Liver (tissue), 3 donors: ENCODE data around the gene NFIX.

ENCODE experiments used
- GABPA ChIP-seq, 2 donors: IDR thresholded peaks in 1 of 2; conservative IDR thresholded peaks in 1 of 2; 2 replicates each; pipeline ENCODE4 v1.6.1; 2016; ENCODE audit warnings: antibody characterized with exemption in 2 of 2, mild to moderate bottlenecking in 1 of 2, moderate library complexity in 1 of 2
- TF ChIP-seq, protein P1 (sequence below): fragments of 150-350 bp; IDR thresholded peaks from 2 replicates; pipeline ENCODE4 v1.5.1; 2017; ENCODE audit warnings: improper control_type of control experiment, low read depth, low read length; ENCODE audit not compliant: missing input control
- donor health status: healthy.
- donor health status: healthy.

DNA sequence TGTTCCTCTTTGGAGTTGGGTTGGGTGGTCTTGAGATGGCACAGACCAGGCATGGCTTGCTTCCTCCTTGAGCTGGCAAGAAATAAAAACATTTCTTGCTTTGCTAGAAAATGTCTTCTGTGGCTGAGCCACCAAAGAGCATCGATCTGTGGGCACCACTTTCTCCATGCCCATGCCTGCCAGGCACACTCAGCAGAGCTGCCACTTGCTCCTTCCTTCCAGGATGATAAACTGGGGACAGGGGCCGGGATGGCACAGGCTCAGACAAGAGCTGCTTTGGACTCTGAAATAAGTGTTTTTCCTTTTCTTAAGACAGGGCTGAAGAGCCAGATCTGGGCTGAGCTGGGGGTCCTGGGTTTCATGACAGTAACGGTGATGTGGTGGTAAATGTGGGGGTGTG is 32.8 kb downstream of the NFIX start:
- TF ChIP-seq, protein P1, sequence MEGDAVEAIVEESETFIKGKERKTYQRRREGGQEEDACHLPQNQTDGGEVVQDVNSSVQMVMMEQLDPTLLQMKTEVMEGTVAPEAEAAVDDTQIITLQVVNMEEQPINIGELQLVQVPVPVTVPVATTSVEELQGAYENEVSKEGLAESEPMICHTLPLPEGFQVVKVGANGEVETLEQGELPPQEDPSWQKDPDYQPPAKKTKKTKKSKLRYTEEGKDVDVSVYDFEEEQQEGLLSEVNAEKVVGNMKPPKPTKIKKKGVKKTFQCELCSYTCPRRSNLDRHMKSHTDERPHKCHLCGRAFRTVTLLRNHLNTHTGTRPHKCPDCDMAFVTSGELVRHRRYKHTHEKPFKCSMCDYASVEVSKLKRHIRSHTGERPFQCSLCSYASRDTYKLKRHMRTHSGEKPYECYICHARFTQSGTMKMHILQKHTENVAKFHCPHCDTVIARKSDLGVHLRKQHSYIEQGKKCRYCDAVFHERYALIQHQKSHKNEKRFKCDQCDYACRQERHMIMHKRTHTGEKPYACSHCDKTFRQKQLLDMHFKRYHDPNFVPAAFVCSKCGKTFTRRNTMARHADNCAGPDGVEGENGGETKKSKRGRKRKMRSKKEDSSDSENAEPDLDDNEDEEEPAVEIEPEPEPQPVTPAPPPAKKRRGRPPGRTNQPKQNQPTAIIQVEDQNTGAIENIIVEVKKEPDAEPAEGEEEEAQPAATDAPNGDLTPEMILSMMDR = no peak
- no peak for TF ChIP-seq GABPA (IDR thresholded peaks at IDR 0.05 in 1 of 2, conservative IDR thresholded peaks at IDR 0.05 in 1 of 2)
